ENCODE results near the gene C1orf52. TPM values are rescaled to one million over a fixed set of nuclear protein-coding genes. Genes with fewer than 3 reads are reported as not detected.
"Not testable (repeated sequence)": the region's sequence is repeated elsewhere in the genome, so short reads cannot be mapped to it uniquely, and the experiment has no call there.

Gene C1orf52
- polyA plus RNA-seq, 2 of the 4 experiments (the other 2 are of a cell fraction) = 12.2 to 22.4 TPM

- TF ChIP-seq RFX5 (IDR thresholded peaks at IDR 0.05) = no peak
- POLR2A ChIA-PET = interaction anchor here (0.6 to 3.3 kb wide), 7 partner anchors 13 to 314 kb away, joined by 3 to 28 read pairs (median 5); partner anchors contain the start of gene BCL10
- Histone ChIP-seq H3K27ac (peak overlapping the region; percentile 89 to 90), H3K4me1 (peaks cover 4% of the 10 kb centered on the region; the same call in 1 of the 3 replicates), H3K9me3 (peaks cover 5% of the 10 kb centered on the region; the same call in 2 of the 3 replicates), H3K4me2 (peak overlapping the region; percentile 84), H3K4me3 (peak overlapping the region; percentile 98)
- ATAC-seq (peak; percentile 44 to 45), FAIRE-seq (no peak), DNase-seq (ENCODE audit: low read depth in 1 of 2, low spot score in 1 of 2) (no peak)
- 20% methylated on average over 12 of the region's 19 CpGs for WGBS (ENCODE audit: missing lambda C conversion rate)
- CTCF ChIA-PET = interaction anchor here (0.7 to 4.4 kb wide), 24 partner anchors 8 to 434 kb away, joined by 3 to 47 read pairs (median 5); partner anchors contain the start of gene BCL10
Observed at GRCh38 chr1:85258536-85259117, 835 bp downstream of the C1orf52 start.

GRCh38 chr1:85249042-85249441 lies 10.4 kb downstream of the C1orf52 start:
- H3K27ac ChIP-seq; DNase-seq (ENCODE audit: low read depth in 1 of 2, low spot score in 1 of 2); H3K4me3 ChIP-seq; H3K4me2 ChIP-seq; POLR2A ChIA-PET; H3K4me1 ChIP-seq; FAIRE-seq; H3K9me3 ChIP-seq; ATAC-seq: not testable (repeated sequence)
- 84% methylated on average over 2 of the region's 3 CpGs for WGBS (ENCODE audit: missing lambda C conversion rate)
- CTCF ChIA-PET = interaction anchor here (1.5 to 2.9 kb wide), 3 partner anchors 10 to 304 kb away, joined by 9 to 14 read pairs (median 11); partner anchors contain the start of gene C1orf52

- ChIA-PET POLR2A (no interaction called here), CTCF (interaction anchor here (2.5 kb wide), 1 partner anchor 137 kb away, joined by 10 read pairs; no protein-coding TSS in a partner anchor)
Observed at GRCh38 chr1:85245891-85246290, 13.6 kb downstream of the C1orf52 start.

GRCh38 chr1:85245456-85245855 lies 14.0 kb downstream of the C1orf52 start:
- 78% methylated on average over 1 of the region's 1 CpG for WGBS (ENCODE audit: missing lambda C conversion rate)
- H3K9me3 ChIP-seq = no peaks in the 10 kb centered on the region
- no peak for TF ChIP-seq ESRRA (IDR thresholded peaks at IDR 0.05; ENCODE audit: borderline replicate concordance, low read length)
- TF ChIP-seq TFCP2L1 (CRISPR knock-in tag; IDR thresholded peaks at IDR 0.05) = no peak
- no peak for TF ChIP-seq HMGXB4 (CRISPR knock-in tag; IDR thresholded peaks at IDR 0.05; ENCODE audit: borderline replicate concordance)
- no peak for TF ChIP-seq RCOR1 (IDR thresholded peaks at IDR 0.05; ENCODE audit: low read depth, low read length)
- TF ChIP-seq HOXB5 (CRISPR knock-in tag; IDR thresholded peaks at IDR 0.05) = no peak
- TF ChIP-seq EHMT2 (IDR thresholded peaks at IDR 0.05; ENCODE audit: low read depth) = no peak
- no peak for TF ChIP-seq E2F6 (IDR thresholded peaks at IDR 0.05; ENCODE audit: borderline replicate concordance, low read depth)
- no peak for TF ChIP-seq EP300 (IDR thresholded peaks at IDR 0.05)
- no peak for TF ChIP-seq CBX2 (IDR thresholded peaks at IDR 0.05; ENCODE audit: borderline replicate concordance, low read depth)
- TF ChIP-seq MYC (IDR thresholded peaks at IDR 0.05; ENCODE audit: borderline replicate concordance, low read length) = no peak
- no peak for TF ChIP-seq PHF8 (IDR thresholded peaks at IDR 0.05; ENCODE audit: borderline replicate concordance, low read depth)
- no peak for TF ChIP-seq CEBPB (IDR thresholded peaks at IDR 0.05)
- TF ChIP-seq NR3C1 (IDR thresholded peaks at IDR 0.05) = no peak
- no peak for TF ChIP-seq KDM1A (IDR thresholded peaks at IDR 0.05; ENCODE audit: low read depth)
- no peak for TF ChIP-seq HEYL (CRISPR knock-in tag; IDR thresholded peaks at IDR 0.05)
- no peak for TF ChIP-seq HES2 (IDR thresholded peaks at IDR 0.05)
- TF ChIP-seq FOSB (CRISPR knock-in tag; IDR thresholded peaks at IDR 0.05) = no peak
- TF ChIP-seq SREBF2 (IDR thresholded peaks at IDR 0.05) = no peak
- no peak for TF ChIP-seq NPAS2 (CRISPR knock-in tag; IDR thresholded peaks at IDR 0.05; ENCODE audit: borderline replicate concordance)
- ChIA-PET POLR2A (no interaction called here), CTCF (interaction anchor here (0.6 to 2.5 kb wide), 5 partner anchors 9 to 136 kb away, joined by 3 to 10 read pairs (median 6); partner anchors contain the start of gene C1orf52)
- ATAC-seq = no peak
- H3K4me3 ChIP-seq = no peak overlapping the region
- FAIRE-seq = no peak
- no peak overlapping the region for H3K4me2 ChIP-seq
- no peak overlapping the region for H3K27ac ChIP-seq
- no peak for DNase-seq (ENCODE audit: low read depth in 1 of 2, low spot score in 1 of 2)
- no peaks in the 10 kb centered on the region for H3K4me1 ChIP-seq

More at GRCh38 chr1:85245891-85246290, 13.6 kb downstream of the C1orf52 start:
- no peaks in the 10 kb centered on the region for H3K4me1 ChIP-seq
- no peak overlapping the region for H3K4me2 ChIP-seq
- H3K27ac ChIP-seq = no peak overlapping the region
- H3K9me3 ChIP-seq = no peaks in the 10 kb centered on the region
- no peak for DNase-seq (ENCODE audit: low read depth in 1 of 2, low spot score in 1 of 2)
- no peak overlapping the region for H3K4me3 ChIP-seq
- no peak for FAIRE-seq
- WGBS (ENCODE audit: missing lambda C conversion rate) = 70% methylated on average over 1 of the region's 1 CpG
- TF ChIP-seq TP53 (CRISPR knock-in tag; IDR thresholded peaks at IDR 0.05) (no peak), FOSL2 (IDR thresholded peaks at IDR 0.05) (no peak), FOSL2 (CRISPR knock-in tag; IDR thresholded peaks at IDR 0.05) (no peak), JUN (IDR thresholded peaks at IDR 0.05) (no peak), MAZ (IDR thresholded peaks at IDR 0.05; ENCODE audit: borderline replicate concordance, low read depth, low read length) (no peak), ESRRA (IDR thresholded peaks at IDR 0.05; ENCODE audit: borderline replicate concordance, low read length) (no peak), ZNF302 (CRISPR knock-in tag; IDR thresholded peaks at IDR 0.05) (no peak), CBX2 (IDR thresholded peaks at IDR 0.05; ENCODE audit: borderline replicate concordance, low read depth) (no peak)
- no peak for ATAC-seq

Measured in A549 (cell line).